K562 (cell line): Measurements from ENCODE around the gene ATAD3B. TPM values are rescaled to one million over a fixed set of nuclear protein-coding genes. Genes with fewer than 3 reads are reported as not detected.
A peak's percentile ranks its signal among the peaks of the same experiment; 100 is the strongest.

Experiments used
- BCL6 ChIP-seq: fragments of 250-450 bp; sonication (Bioruptor Pico); IDR thresholded peaks from 2 replicates; pipeline ENCODE4 v1.4.0; 2020
- DACH1 ChIP-seq: fragments of 450-650 bp; IDR thresholded peaks from 2 replicates; pipeline ENCODE4 v1.6.1; 2018; ENCODE audit not compliant: partially characterized antibody
- ESRRB ChIP-seq: fragments of 250-450 bp; sonication (Bioruptor Pico); IDR thresholded peaks from 2 replicates; pipeline ENCODE4 v1.5.0; 2020; ENCODE audit warnings: mild to moderate bottlenecking, moderate library complexity, borderline replicate concordance
- ETS2 ChIP-seq: IDR thresholded peaks from 2 replicates; pipeline ENCODE4 v1.6.1; 2016; ENCODE audit warnings: borderline replicate concordance, missing genetic modification characterization, mild to moderate bottlenecking, moderate library complexity, missing compliant biosample characterization; ENCODE audit not compliant: poor library complexity, severe bottlenecking
- NFIC ChIP-seq: fragments of 450-650 bp; IDR thresholded peaks from 2 replicates; pipeline ENCODE4 v1.6.1; 2017; ENCODE audit warnings: mild to moderate bottlenecking, inconsistent platforms
- NFIX ChIP-seq: fragments of 250-450 bp; sonication (Bioruptor Pico); IDR thresholded peaks from 2 replicates; pipeline ENCODE4 v1.4.0; 2020; ENCODE audit warnings: low read depth, mild to moderate bottlenecking, moderate library complexity
- NFXL1 ChIP-seq: fragments of 450-650 bp; formaldehyde crosslinking; IDR thresholded peaks from 2 replicates; pipeline ENCODE4 v1.4.0; 2021; ENCODE audit warnings: mild to moderate bottlenecking
- SIX5 ChIP-seq, 2 experiments: IDR thresholded peaks; 2 replicates each; pipeline ENCODE4 v1.6.1; 2011; ENCODE audit warnings: low read length in 2 of 2, borderline replicate concordance in 1 of 2, low read depth in 1 of 2, mild to moderate bottlenecking in 1 of 2, moderate library complexity in 1 of 2; ENCODE audit not compliant: insufficient read depth in 1 of 2
- SP1 ChIP-seq: sonication (generic); formaldehyde crosslinking; IDR thresholded peaks from 2 replicates; pipeline ENCODE4 v1.8.1; 2022; ENCODE audit warnings: mild to moderate bottlenecking, missing genetic modification reagents
- XRCC4 ChIP-seq: IDR thresholded peaks from one replicate; pipeline ENCODE4 v1.6.1; 2011; ENCODE audit not compliant: insufficient read depth, insufficient read length; ENCODE audit errors: extremely low read depth
- ZNF318 ChIP-seq, 2 experiments: fragments of 450-650 bp; IDR thresholded peaks; 2 replicates each; pipeline ENCODE4 v1.6.1; 2016; ENCODE audit warnings: mild to moderate bottlenecking in 2 of 2, borderline replicate concordance in 1 of 2, low read depth in 1 of 2, moderate library complexity in 1 of 2
- ZNF324 ChIP-seq: fragments of 250-450 bp; sonication (Bioruptor Pico); IDR thresholded peaks from 2 replicates; pipeline ENCODE4 v1.4.0; 2020; ENCODE audit warnings: mild to moderate bottlenecking
- polyA plus RNA-seq, 8 experiments: library from polyadenylated mRNA; depleted of rRNA in 4 of 8; stranded (reverse) in 5 of 8; unstranded in 3 of 8; fragments of >200 nt; fragmentation: Nextera tagmentation in 2 of 8; fragmentation: Illumina TruSeq in 1 of 8; extraction: Ambion mirVana in 2 of 8; extraction: Trizol in 1 of 8; gene quantifications; 2 replicates each; pipeline versions ENCODE4 v1.2.1 to v1.2.3, GENCODE V29; 2011 to 2014; ENCODE audit warnings: inconsistent platforms in 1 of 8, missing spikeins in 1 of 8
- total RNA-seq, 7 experiments: library from RNA; depleted of rRNA in 6 of 7; stranded (reverse); fragments of >200 nt in 6 of 7; fragmentation: Illumina TruSeq in 2 of 7; extraction: Trizol in 2 of 7; gene quantifications; 2 replicates each; pipeline versions ENCODE4 v1.2.1 to v1.2.3, GENCODE V29; 2011 to 2021; ENCODE audit warnings: low replicate concordance in 1 of 7
- TF ChIP-seq, protein P1 (sequence below): fragments of 250-450 bp; sonication (Bioruptor Pico); IDR thresholded peaks from 2 replicates; pipeline ENCODE4 v1.4.0; 2020; ENCODE audit warnings: borderline replicate concordance
- TF ChIP-seq, protein P2 (sequence below): conservative IDR thresholded peaks from 2 replicates; pipeline ENCODE4 v1.6.1; 2011; ENCODE audit warnings: low read depth, mild to moderate bottlenecking, low read length; ENCODE audit not compliant: control insufficient read depth

Gene ATAD3B
- total and polyA plus RNA-seq, 9 of the 15 experiments (the other 6 are each of a cell fraction or from before 2014, with no cell fraction given): 0.07 to 113 (median 27.7) TPM

DNA sequence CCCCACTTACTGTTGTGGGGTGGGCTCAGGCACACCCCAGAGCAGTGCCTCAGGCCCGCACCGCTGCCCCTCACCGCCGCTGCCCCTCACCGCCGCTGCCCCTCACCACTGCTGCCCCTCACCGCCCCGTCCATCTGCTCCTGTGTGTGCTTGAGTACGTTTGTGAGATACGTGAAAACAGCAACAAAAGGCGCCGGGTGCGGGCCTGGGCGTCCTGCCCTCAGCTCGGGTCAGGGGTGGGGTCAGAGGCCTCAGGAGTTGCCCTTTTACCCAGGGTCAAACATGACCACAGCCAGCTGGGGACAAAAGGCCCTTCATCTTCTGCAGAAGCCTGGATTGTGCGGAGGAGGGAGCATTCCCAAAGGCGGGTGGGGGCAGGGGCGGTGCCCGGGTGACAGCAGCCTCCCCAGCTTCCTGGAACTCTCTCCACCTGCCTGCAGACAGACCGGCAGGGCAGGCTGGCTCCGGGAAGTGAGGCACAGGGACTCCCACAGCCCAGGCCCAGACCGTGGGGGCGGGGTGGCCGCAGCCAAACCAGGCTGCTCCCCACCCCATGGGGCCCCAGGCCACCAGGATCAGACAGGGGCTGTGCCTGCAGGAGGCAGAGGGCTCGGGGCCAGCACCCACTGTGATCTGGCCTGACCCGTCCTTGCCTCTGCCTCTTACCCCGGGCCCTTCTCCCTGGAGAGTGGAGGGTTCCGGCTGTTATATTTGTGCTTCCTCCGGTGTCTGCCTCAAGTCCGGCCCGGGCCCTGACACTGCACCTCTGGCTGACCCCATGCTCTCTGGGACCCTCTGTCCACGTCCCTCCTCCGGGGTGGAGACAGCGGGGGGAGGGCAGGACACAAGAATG lies 38.4 kb upstream of the ATAD3B start (continued):
- no peak for TF ChIP-seq ZNF318 (IDR thresholded peaks at IDR 0.05; ENCODE audit: borderline replicate concordance in 1 of 2, low read depth in 1 of 2)
- TF ChIP-seq NFIX (CRISPR knock-in tag): no peak
- TF ChIP-seq NFXL1 (CRISPR knock-in tag): no peak
- TF ChIP-seq ETS2 (tag): no peak
- no peak for TF ChIP-seq BCL6 (CRISPR knock-in tag)
- TF ChIP-seq ESRRB (CRISPR knock-in tag): no peak
- TF ChIP-seq XRCC4: no peak
- TF ChIP-seq SIX5 (IDR thresholded peaks at IDR 0.05; ENCODE audit: borderline replicate concordance in 1 of 2, insufficient read depth in 1 of 2, low read depth in 1 of 2, low read length in 2 of 2): no peak
- TF ChIP-seq, protein P1, sequence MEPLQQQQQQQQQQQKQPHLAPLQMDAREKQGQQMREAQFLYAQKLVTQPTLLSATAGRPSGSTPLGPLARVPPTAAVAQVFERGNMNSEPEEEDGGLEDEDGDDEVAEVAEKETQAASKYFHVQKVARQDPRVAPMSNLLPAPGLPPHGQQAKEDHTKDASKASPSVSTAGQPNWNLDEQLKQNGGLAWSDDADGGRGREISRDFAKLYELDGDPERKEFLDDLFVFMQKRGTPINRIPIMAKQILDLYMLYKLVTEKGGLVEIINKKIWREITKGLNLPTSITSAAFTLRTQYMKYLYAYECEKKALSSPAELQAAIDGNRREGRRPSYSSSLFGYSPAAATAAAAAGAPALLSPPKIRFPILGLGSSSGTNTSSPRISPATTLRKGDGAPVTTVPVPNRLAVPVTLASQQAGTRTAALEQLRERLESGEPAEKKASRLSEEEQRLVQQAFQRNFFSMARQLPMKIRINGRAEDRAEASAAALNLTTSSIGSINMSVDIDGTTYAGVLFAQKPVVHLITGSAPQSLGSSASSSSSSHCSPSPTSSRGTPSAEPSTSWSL (CRISPR knock-in tag): peak; percentile 91
- TF ChIP-seq, protein P2, sequence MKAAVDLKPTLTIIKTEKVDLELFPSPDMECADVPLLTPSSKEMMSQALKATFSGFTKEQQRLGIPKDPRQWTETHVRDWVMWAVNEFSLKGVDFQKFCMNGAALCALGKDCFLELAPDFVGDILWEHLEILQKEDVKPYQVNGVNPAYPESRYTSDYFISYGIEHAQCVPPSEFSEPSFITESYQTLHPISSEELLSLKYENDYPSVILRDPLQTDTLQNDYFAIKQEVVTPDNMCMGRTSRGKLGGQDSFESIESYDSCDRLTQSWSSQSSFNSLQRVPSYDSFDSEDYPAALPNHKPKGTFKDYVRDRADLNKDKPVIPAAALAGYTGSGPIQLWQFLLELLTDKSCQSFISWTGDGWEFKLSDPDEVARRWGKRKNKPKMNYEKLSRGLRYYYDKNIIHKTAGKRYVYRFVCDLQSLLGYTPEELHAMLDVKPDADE: peak; percentile 45; the same call in 1 of the 2 replicates
- peak; percentile 55 for TF ChIP-seq DACH1
- TF ChIP-seq SP1 (CRISPR knock-in tag): no peak
- TF ChIP-seq NFIC: peak; percentile 2; the same call in 1 of the 2 replicates
- TF ChIP-seq ZNF324 (CRISPR knock-in tag): no peak
